ENCODE data around the gene CXXC4.

Gene CXXC4

DNA sequence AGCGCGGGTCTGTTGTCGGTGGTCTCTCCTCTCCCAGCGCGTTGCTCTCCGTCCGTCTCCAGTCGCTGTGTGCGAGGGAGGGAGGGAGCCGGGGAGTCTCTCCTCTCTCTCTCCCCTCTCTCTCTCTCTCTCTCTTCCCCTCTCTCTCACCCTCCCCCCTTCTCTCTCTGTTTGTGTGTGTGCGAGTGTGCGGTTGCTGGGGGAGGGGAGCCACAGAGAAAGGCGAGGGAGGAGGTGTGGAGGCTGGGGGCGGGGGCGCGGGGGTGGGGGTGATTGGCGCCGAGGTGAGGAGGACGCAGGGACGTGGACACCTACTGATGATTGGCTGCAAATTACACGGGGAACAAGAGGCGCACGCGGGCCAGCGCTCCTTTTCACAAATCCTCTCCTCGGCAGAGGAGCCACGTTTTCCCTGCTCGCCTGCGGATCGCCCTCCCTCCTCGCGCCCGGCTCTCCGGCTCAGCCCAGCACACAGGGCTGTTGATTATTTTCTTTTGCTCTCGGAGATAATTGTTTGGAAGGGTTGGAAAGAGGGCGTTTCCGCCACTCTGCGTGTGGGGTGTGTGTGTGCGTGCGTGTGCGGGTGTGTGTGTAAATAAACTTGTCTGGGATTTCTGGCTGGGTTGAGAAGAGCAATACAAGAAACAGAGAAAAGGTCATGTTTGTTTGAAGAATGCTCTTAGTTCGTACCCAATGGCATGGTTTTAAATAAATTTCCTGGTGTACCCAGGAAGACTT, at the start of gene CXXC4:
Gene CXXC4, minus strand, starts transcription at position 73 of the 738 bp plus-strand sequence. CDS start 3,092 bp downstream, outside the sequence.
- Mint-ChIP-seq H3K27ac (no peak within 1 kb of the TSS), H3K4me3 (peak within 1 kb of the TSS; percentile 79), H3K9me3 (no peaks in the 10 kb centered on the region), H3K4me1 (ENCODE audit: low read depth) (peaks cover 21% of the 10 kb centered on the region), H3K27me3 (ENCODE audit: low read depth) (peaks cover 60% of the 10 kb centered on the region), H3K36me3 (ENCODE audit: low read depth) (no peaks in the 10 kb centered on the region)
- no peak for DNase-seq (ENCODE audit: low spot score)

DNA sequence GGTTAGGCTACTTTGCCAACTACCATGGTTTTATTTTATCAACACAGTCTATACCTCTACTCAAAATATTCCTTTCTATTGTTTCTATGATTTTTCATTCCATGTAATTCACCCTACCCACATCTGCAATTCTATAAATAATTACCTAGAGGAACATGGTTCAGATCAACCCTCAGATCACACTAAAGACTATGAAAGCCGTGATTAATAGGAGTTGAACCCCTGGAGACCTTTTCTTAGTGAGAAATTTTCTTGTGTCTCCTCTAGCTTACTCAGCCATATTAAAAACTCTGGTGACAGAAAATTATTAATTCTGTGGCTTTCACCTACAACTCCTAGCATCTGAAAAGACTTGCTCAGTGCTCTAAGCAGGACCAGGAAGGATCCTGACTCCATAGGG, 38.5 kb upstream of the CXXC4 start:
- Mint-ChIP-seq H3K4me3 (no peak overlapping the region), H3K27me3 (ENCODE audit: low read depth) (no peaks in the 10 kb centered on the region), H3K4me1 (ENCODE audit: low read depth) (no peaks in the 10 kb centered on the region), H3K9me3 (no peaks in the 10 kb centered on the region), H3K36me3 (ENCODE audit: low read depth) (no peaks in the 10 kb centered on the region), H3K27ac (no peak overlapping the region)
- DNase-seq (ENCODE audit: low spot score): no peak

DNA sequence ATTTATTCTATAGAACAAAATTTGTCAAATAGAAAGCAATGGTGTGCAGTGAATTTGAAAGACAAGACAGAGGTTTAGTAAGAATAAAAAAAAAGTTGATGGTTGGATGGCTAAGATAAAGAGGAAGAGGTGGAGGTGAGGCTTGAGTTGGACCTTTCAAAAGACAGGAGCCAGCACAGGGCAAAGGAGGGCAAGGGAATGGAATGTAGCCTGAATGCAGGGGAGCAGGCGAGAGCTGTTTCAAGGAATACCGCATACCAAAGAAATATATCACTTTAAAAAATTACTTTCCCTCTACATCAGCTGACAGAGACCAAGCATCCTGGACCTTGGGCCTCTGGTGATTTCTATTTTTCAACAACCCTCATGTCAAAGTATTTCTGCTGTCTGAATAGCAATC, 38.0 kb upstream of the CXXC4 start:
- Mint-ChIP-seq H3K36me3 (ENCODE audit: low read depth) (no peaks in the 10 kb centered on the region), H3K27me3 (ENCODE audit: low read depth) (no peaks in the 10 kb centered on the region), H3K4me3 (no peak overlapping the region), H3K9me3 (peaks cover 4% of the 10 kb centered on the region), H3K27ac (no peak overlapping the region), H3K4me1 (ENCODE audit: low read depth) (no peaks in the 10 kb centered on the region)
- no peak for DNase-seq (ENCODE audit: low spot score)

DNA sequence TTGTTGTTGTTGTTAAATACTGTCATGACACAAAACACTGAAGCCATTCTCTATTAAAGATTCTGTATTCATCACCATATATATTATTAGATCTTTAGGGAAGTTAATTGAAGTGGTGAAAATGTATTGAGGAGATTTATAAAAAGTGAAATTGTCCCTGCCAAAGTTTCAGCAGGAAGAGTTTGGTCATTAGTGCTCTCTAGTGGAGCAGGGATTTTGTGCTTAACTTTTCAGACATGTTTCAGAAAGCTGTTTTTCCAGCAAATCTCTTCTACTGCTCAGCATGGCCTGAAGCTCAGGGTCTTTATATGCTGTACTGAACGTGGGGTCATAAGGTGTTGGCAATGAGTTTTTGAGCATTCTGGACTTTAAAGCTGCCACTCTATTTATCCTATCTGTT, 36.7 kb upstream of the CXXC4 start:
- peaks cover 7% of the 10 kb centered on the region for H3K9me3 Mint-ChIP-seq
- H3K4me1 Mint-ChIP-seq (ENCODE audit: low read depth): no peaks in the 10 kb centered on the region
- H3K36me3 Mint-ChIP-seq (ENCODE audit: low read depth): no peaks in the 10 kb centered on the region

DNA sequence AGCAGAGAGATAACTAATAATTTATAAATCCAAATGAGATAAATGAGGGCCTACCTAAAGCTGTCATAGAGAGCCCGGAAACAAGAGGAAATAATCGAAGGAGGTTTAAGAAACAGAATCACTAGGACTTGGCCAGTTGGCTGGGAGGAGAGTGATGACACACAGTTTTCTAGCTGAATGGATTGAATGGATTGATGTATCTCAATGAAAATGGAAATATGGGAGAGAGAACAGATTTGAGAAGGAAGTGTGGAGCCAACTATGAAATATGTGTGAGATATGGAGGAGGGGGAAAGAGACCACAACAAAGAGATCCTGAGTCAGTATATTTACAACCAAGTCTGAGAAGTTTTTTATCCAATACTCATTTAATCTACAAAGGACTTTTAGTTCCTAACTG, 35.7 kb upstream of the CXXC4 start:
- DNase-seq (ENCODE audit: low spot score): no peak
- peaks cover 7% of the 10 kb centered on the region for H3K9me3 Mint-ChIP-seq
- H3K36me3 Mint-ChIP-seq (ENCODE audit: low read depth): no peaks in the 10 kb centered on the region
- H3K27me3 Mint-ChIP-seq (ENCODE audit: low read depth): no peaks in the 10 kb centered on the region
- no peak overlapping the region for H3K4me3 Mint-ChIP-seq
- no peak overlapping the region for H3K27ac Mint-ChIP-seq
- H3K4me1 Mint-ChIP-seq (ENCODE audit: low read depth): no peaks in the 10 kb centered on the region

More for the DNA sequence above, 36.7 kb upstream of the CXXC4 start:
- no peak overlapping the region for H3K27ac Mint-ChIP-seq
- H3K4me3 Mint-ChIP-seq: no peak overlapping the region
- no peak for DNase-seq (ENCODE audit: low spot score)
- H3K27me3 Mint-ChIP-seq (ENCODE audit: low read depth): no peaks in the 10 kb centered on the region

DNA sequence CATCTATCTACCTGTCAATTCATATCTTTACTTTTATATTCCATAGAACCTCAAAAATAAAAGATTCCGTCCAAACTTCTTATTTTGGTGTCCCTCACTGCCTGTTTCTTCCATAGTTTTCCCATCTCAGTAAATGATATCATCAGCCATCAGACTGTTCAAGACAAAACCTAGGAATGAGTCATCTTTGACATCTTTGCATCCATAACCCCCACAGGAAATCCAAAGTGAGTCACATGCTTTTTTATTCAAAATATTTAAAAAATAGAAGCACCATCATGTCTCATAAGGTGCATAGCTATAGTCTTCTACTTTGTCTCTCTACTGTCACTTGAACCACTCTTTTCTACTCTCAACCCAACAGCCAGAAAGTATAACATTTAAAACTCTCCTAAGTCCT, 29.9 kb upstream of the CXXC4 start:
- H3K27me3 Mint-ChIP-seq (ENCODE audit: low read depth): no peaks in the 10 kb centered on the region
- H3K9me3 Mint-ChIP-seq: peaks cover 11% of the 10 kb centered on the region
- H3K4me3 Mint-ChIP-seq: no peak overlapping the region
- H3K36me3 Mint-ChIP-seq (ENCODE audit: low read depth): no peaks in the 10 kb centered on the region
- H3K27ac Mint-ChIP-seq: no peak overlapping the region
- DNase-seq (ENCODE audit: low spot score): no peak
- no peaks in the 10 kb centered on the region for H3K4me1 Mint-ChIP-seq (ENCODE audit: low read depth)

DNA sequence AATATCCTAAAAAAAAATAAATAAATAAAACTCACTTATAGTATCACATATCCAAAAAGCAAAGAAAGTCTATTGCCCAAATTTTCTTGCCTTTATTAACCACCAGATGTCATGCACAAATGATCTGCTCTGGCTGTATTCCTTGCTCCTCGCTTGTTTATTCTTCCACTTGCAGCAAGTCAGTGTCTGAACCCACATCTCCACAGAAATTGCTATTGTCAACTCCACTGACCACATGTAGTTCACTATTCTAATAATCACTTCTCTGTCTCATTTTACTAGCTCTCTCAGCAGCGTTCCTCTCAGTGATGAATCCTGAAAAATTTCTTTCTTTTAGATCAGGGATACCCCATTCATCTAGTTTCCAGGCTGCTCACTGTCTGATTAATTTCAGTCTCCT, 29.3 kb upstream of the CXXC4 start:
- Mint-ChIP-seq H3K4me3 (no peak overlapping the region), H3K27ac (no peak overlapping the region), H3K4me1 (ENCODE audit: low read depth) (no peaks in the 10 kb centered on the region), H3K27me3 (ENCODE audit: low read depth) (no peaks in the 10 kb centered on the region), H3K36me3 (ENCODE audit: low read depth) (no peaks in the 10 kb centered on the region), H3K9me3 (peaks cover 11% of the 10 kb centered on the region)
- DNase-seq (ENCODE audit: low spot score): no peak

DNA sequence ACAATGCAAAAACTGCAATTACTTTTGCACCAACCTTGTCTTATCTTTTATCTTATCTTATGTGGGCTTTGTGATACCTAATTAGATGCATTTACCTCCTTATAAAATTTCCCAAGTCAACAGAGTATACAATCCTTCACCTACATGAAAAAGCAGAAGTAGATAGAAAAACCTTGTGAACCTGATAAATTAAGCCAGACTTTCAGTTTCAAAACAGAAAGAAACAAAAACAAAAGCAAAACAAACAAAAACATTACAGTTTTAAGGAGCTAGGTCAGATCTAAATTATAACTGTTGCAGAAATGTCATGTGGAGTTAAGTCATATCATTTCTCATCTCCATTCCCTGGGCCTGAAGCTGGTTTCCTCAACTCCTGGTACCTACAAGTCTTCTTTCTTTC, 24.9 kb upstream of the CXXC4 start:
- Mint-ChIP-seq H3K27ac (no peak overlapping the region), H3K4me3 (no peak overlapping the region), H3K36me3 (ENCODE audit: low read depth) (no peaks in the 10 kb centered on the region), H3K4me1 (ENCODE audit: low read depth) (no peaks in the 10 kb centered on the region), H3K9me3 (peaks cover 4% of the 10 kb centered on the region), H3K27me3 (ENCODE audit: low read depth) (no peaks in the 10 kb centered on the region)
- no peak for DNase-seq (ENCODE audit: low spot score)

DNA sequence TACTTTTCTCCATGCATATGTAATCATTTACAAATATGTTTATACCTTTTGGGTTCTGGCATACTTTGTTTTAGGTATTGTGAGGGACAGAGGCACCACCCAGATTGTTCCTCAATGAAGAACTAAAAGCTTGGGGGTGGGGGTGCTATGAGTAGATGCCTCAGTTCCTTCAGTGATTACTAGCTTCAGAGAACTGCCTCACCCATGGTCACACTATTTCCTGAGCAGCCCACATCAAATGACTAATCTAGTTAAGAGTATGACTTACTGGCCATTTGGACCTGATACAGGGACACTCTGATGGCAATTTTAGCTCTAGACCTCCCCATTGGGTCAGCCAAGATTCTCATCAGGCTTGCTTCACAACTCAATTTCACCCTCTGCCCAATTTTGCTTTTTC, 22.2 kb upstream of the CXXC4 start:
- Mint-ChIP-seq H3K27me3 (ENCODE audit: low read depth) (no peaks in the 10 kb centered on the region), H3K4me3 (no peak overlapping the region), H3K4me1 (ENCODE audit: low read depth) (no peaks in the 10 kb centered on the region), H3K9me3 (peaks cover 4% of the 10 kb centered on the region), H3K27ac (no peak overlapping the region), H3K36me3 (ENCODE audit: low read depth) (no peaks in the 10 kb centered on the region)
- DNase-seq (ENCODE audit: low spot score): no peak

DNA sequence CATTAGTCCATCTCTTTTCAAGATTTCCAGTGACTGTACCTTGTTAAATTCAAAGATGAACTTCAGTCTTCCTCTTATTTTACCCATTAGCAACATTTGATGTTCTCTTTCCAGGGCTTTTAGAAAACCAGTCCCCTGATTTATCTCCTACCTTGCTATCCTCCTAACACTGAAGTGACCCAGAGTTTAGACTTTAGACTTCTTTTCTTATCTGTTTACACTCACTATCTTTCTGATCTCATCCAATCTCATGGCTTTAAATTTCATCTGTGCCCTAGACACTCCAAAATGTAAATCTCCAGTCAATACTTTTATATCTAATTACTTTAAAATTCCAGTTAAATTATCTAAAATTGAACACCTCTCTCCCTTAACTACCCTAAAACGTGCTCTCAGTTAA, 13.5 kb upstream of the CXXC4 start:
- no peaks in the 10 kb centered on the region for H3K36me3 Mint-ChIP-seq (ENCODE audit: low read depth)
- no peak for DNase-seq (ENCODE audit: low spot score)
- no peak overlapping the region for H3K27ac Mint-ChIP-seq
- no peaks in the 10 kb centered on the region for H3K9me3 Mint-ChIP-seq
- H3K27me3 Mint-ChIP-seq (ENCODE audit: low read depth): no peaks in the 10 kb centered on the region
- no peak overlapping the region for H3K4me3 Mint-ChIP-seq
- H3K4me1 Mint-ChIP-seq (ENCODE audit: low read depth): no peaks in the 10 kb centered on the region

DNA sequence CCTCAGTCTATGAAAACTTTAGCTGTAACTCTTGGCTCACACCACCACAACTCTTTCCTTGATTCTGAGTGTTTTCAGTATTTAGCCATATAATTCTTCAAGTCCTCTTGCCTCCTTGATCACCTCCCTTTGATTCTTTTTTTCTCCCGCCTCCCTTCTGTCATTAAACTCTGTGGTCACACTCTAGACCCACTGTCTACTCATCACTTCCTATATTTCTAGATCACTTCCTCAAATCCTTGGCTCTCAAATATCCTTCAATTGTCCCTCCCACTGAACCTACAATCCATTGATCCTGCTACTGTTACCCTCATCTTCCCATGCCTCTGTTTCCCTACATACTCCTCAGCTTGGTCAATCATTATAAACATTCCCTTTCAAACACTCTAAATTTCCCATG, 12.4 kb upstream of the CXXC4 start:
- Mint-ChIP-seq H3K36me3 (ENCODE audit: low read depth) (no peaks in the 10 kb centered on the region), H3K9me3 (no peaks in the 10 kb centered on the region), H3K4me1 (ENCODE audit: low read depth) (no peaks in the 10 kb centered on the region), H3K27ac (no peak overlapping the region), H3K27me3 (ENCODE audit: low read depth) (no peaks in the 10 kb centered on the region), H3K4me3 (no peak overlapping the region)
- no peak for DNase-seq (ENCODE audit: low spot score)

DNA sequence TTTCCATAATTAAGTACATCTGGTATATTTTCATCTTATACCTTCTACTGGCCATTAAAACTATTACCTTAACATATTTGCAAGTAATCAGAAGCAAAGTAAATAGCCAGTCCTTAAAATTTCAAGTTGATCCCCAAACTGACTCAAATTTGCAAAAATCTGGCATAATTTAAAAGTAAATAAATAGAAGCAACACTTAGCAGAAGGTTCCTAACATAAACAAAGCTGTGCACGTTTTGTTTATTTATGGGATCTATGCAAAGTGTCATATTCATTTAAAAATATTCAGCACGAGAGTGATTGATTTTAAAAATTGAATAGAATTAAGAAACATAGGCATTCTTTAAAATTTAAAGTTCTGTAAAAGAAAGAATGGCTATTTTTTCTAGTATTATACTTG, 9.8 kb upstream of the CXXC4 start:
- no peaks in the 10 kb centered on the region for H3K9me3 Mint-ChIP-seq
- no peak for DNase-seq (ENCODE audit: low spot score)
- no peak overlapping the region for H3K27ac Mint-ChIP-seq
- no peak overlapping the region for H3K4me3 Mint-ChIP-seq
- no peaks in the 10 kb centered on the region for H3K27me3 Mint-ChIP-seq (ENCODE audit: low read depth)
- H3K4me1 Mint-ChIP-seq (ENCODE audit: low read depth): no peaks in the 10 kb centered on the region
- no peaks in the 10 kb centered on the region for H3K36me3 Mint-ChIP-seq (ENCODE audit: low read depth)

DNA sequence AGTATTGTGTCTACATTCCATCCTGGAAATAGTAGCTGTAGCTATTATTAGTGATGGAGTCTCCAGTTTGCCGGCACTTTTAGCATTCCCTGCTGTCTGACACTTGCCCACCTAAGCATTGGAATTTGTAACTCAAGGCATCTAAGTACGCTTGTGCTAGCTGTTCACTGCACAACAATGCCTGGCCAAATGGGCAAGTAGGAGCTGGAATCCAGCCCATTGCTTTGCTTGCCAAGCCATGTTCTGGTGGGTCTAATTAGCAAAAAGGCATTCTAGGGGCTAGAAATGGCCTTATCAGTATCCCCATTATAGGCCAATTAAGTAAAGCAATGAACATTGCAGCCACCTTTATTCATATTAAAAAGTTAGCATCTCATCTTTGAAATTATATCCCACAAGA, 7.8 kb upstream of the CXXC4 start:
- DNase-seq (ENCODE audit: low spot score): no peak
- Mint-ChIP-seq H3K27me3 (ENCODE audit: low read depth) (peaks cover 2% of the 10 kb centered on the region), H3K9me3 (no peaks in the 10 kb centered on the region), H3K4me1 (ENCODE audit: low read depth) (no peaks in the 10 kb centered on the region), H3K4me3 (no peak overlapping the region), H3K27ac (no peak overlapping the region), H3K36me3 (ENCODE audit: low read depth) (no peaks in the 10 kb centered on the region)

DNA sequence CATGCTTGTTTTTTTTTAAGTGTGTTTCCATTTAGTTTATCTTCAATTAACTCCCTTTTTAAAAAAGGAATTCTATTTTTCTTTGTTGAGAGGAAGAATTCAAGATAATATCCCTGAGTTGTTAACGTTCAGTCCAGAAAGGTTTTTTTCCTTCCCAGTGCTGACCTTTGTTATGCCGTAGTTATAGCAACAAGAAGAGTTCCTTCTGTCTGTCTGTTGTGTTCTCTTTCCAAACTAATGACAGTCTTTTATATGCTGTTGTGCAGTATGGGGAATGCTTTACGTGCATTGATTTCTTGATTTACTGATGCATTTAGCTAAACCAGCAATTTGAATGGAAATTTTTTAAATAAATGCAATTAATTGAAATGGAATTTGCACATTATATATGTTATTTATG, 6.6 kb upstream of the CXXC4 start:
- Mint-ChIP-seq H3K27me3 (ENCODE audit: low read depth) (peaks cover 7% of the 10 kb centered on the region), H3K9me3 (no peaks in the 10 kb centered on the region), H3K36me3 (ENCODE audit: low read depth) (no peaks in the 10 kb centered on the region), H3K4me1 (ENCODE audit: low read depth) (no peaks in the 10 kb centered on the region), H3K27ac (no peak overlapping the region), H3K4me3 (no peak overlapping the region)
- DNase-seq (ENCODE audit: low spot score): no peak

DNA sequence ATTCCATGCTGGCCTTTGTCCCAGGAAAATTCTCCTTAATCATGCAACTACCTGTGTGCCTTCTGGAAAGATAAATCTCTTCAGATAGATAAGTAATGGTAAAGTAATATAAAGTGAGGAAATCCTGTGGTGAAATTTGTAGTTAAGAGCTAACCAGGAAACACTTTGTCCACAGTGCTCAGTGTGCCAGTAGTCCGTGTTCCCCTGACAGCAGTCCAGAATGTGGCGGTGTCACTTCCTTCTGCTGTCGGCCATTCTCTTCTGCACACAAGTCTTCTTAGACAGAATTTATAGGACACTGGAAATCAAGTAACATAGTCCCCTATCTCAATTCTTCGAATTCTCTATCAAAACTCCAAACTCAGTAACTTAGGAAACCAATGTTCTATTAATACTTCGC, 5.7 kb upstream of the CXXC4 start:
- H3K27me3 Mint-ChIP-seq (ENCODE audit: low read depth): peaks cover 11% of the 10 kb centered on the region
- no peaks in the 10 kb centered on the region for H3K36me3 Mint-ChIP-seq (ENCODE audit: low read depth)
- H3K4me3 Mint-ChIP-seq: no peak overlapping the region
- no peak for DNase-seq (ENCODE audit: low spot score)
- H3K9me3 Mint-ChIP-seq: no peaks in the 10 kb centered on the region
- no peak overlapping the region for H3K27ac Mint-ChIP-seq
- H3K4me1 Mint-ChIP-seq (ENCODE audit: low read depth): peaks cover 2% of the 10 kb centered on the region
